DND-41 (cell line): ENCODE results near the gene PSPH.
"Not testable (repeated sequence)": the region's sequence is repeated elsewhere in the genome, so short reads cannot be mapped to it uniquely, and the experiment has no call there.

Experiments used
- ATAC-seq: fragments of 200-7000 bp; cut with Tn5 transposase; 3 replicates; pipeline ENCODE4 v1.9.1; 2021; ENCODE audit warnings: low read depth; ENCODE audit not compliant: insufficient read depth
- DNase-seq: peaks from one replicate; pipeline ENCODE4 v3.0.0-alpha.2; 2020
- H2AFZ ChIP-seq: 2 replicates; pipeline ENCODE4 v1.6.0; 2012; ENCODE audit warnings: low read depth, low read length
- H3K27ac ChIP-seq: 2 replicates; pipeline ENCODE4 v1.5.1; 2012; ENCODE audit warnings: low read length, inconsistent platforms
- H3K27me3 ChIP-seq: fragments of 200-600 bp; sonication (generic); 2 replicates; pipeline ENCODE4 v1.6.0; 2012; ENCODE audit warnings: low read length, mild to moderate bottlenecking, inconsistent platforms; ENCODE audit not compliant: insufficient read depth, poor library complexity
- H3K36me3 ChIP-seq: 2 replicates; pipeline ENCODE4 v1.5.1; 2012; ENCODE audit warnings: low read length, inconsistent platforms; ENCODE audit not compliant: insufficient read depth
- H3K4me1 ChIP-seq: 2 replicates; pipeline ENCODE4 v1.5.1; 2012; ENCODE audit warnings: mild to moderate bottlenecking, low read length; ENCODE audit not compliant: insufficient read depth
- H3K4me2 ChIP-seq: 2 replicates; pipeline ENCODE4 v1.6.0; 2012; ENCODE audit warnings: mild to moderate bottlenecking, moderate library complexity, low read length, inconsistent platforms; ENCODE audit not compliant: insufficient read depth
- H3K4me3 ChIP-seq, 2 experiments: fragments of 200-600 bp in 1 of 2; shearing (Covaris generic) in 1 of 2; 2 replicates each; pipeline ENCODE4 v1.5.1; 2012 to 2016; ENCODE audit warnings: inconsistent platforms in 2 of 2, low read length in 2 of 2, mild to moderate bottlenecking in 2 of 2, low read depth in 1 of 2, moderate library complexity in 1 of 2
- H3K79me2 ChIP-seq: 2 replicates; pipeline ENCODE4 v1.6.0; 2012; ENCODE audit warnings: low read length, inconsistent platforms; ENCODE audit not compliant: insufficient read depth
- H3K9ac ChIP-seq: 2 replicates; pipeline ENCODE4 v1.6.0; 2012; ENCODE audit warnings: low read depth, mild to moderate bottlenecking, inconsistent platforms, low read length, moderate library complexity
- H3K9me3 ChIP-seq: 2 replicates; pipeline ENCODE4 v1.5.1; 2012; ENCODE audit warnings: low read length, moderate library complexity, mild to moderate bottlenecking, inconsistent platforms; ENCODE audit not compliant: insufficient read depth, severe bottlenecking
- H4K20me1 ChIP-seq: 2 replicates; pipeline ENCODE4 v1.6.0; 2012; ENCODE audit warnings: low read length; ENCODE audit not compliant: insufficient read depth
- CTCF ChIP-seq: IDR thresholded peaks from 2 replicates; pipeline ENCODE4 v1.5.1; 2012; ENCODE audit warnings: borderline replicate concordance, low read length, moderate library complexity, mild to moderate bottlenecking; ENCODE audit not compliant: poor library complexity, severe bottlenecking; ENCODE audit errors: extremely low read depth
- EZH2 ChIP-seq: IDR thresholded peaks from 3 replicates; pipeline ENCODE4 v1.6.1; 2012; ENCODE audit warnings: borderline replicate concordance, low read depth, mild to moderate bottlenecking, moderate library complexity, low read length, inconsistent platforms; ENCODE audit not compliant: severe bottlenecking

Gene PSPH

GRCh38 chr7:56046721-56047445 is 4.4 kb downstream of the PSPH start:
- H3K4me2 ChIP-seq = no peak overlapping the region
- H2AFZ ChIP-seq = no peak overlapping the region
- no peak for ATAC-seq
- H4K20me1 ChIP-seq = no peaks in the 10 kb centered on the region; the same call in 1 of the 2 replicates
- TF ChIP-seq EZH2 (no peak), CTCF (no peak)
- no peak overlapping the region for H3K27ac ChIP-seq
- H3K9me3 ChIP-seq = no peaks in the 10 kb centered on the region
- H3K36me3 ChIP-seq = peaks cover 11% of the 10 kb centered on the region
- no peak overlapping the region for H3K9ac ChIP-seq
- no peaks in the 10 kb centered on the region for H3K27me3 ChIP-seq
- H3K4me1 ChIP-seq = peaks cover 13% of the 10 kb centered on the region
- no peak overlapping the region for H3K4me3 ChIP-seq
- DNase-seq = no peak
- peaks cover 54% of the 10 kb centered on the region for H3K79me2 ChIP-seq

GRCh38 chr7:56045758-56046157 is 5.5 kb downstream of the PSPH start:
- not testable (repeated sequence) for H3K27me3 ChIP-seq, H3K9ac ChIP-seq, H4K20me1 ChIP-seq, H3K4me2 ChIP-seq, DNase-seq, H3K27ac ChIP-seq, ATAC-seq, H3K4me3 ChIP-seq, H2AFZ ChIP-seq, H3K9me3 ChIP-seq
- peaks cover 45% of the 10 kb centered on the region for H3K79me2 ChIP-seq
- peaks cover 16% of the 10 kb centered on the region for H3K36me3 ChIP-seq
- H3K4me1 ChIP-seq = peaks cover 13% of the 10 kb centered on the region

- no peaks in the 10 kb centered on the region for H3K27me3 ChIP-seq
- ATAC-seq = no peak
- no peak overlapping the region for H3K4me3 ChIP-seq
- peaks cover 11% of the 10 kb centered on the region; the same call in 1 of the 2 replicates for H3K79me2 ChIP-seq
- H3K4me2 ChIP-seq = no peak overlapping the region
- peaks cover 26% of the 10 kb centered on the region for H3K36me3 ChIP-seq
- H4K20me1 ChIP-seq = no peaks in the 10 kb centered on the region
- H3K9ac ChIP-seq = no peak overlapping the region
- H3K27ac ChIP-seq = no peak overlapping the region
- no peak for TF ChIP-seq CTCF
- no peak for TF ChIP-seq EZH2
- H3K9me3 ChIP-seq = no peaks in the 10 kb centered on the region
- peaks cover under 1% of the 10 kb centered on the region; the same call in 1 of the 2 replicates for H3K4me1 ChIP-seq
- H2AFZ ChIP-seq = no peak overlapping the region
- DNase-seq = no peak
Measured at GRCh38 chr7:56040730-56041129, 10.5 kb downstream of the PSPH start.

- Histone ChIP-seq H3K27me3 (no peaks in the 10 kb centered on the region), H3K4me3 (peak overlapping the region; percentile 58 to 62), H3K9me3 (no peaks in the 10 kb centered on the region), H3K9ac (peak overlapping the region; percentile 64), H2AFZ (peak overlapping the region; percentile 67), H3K4me1 (peaks cover 32% of the 10 kb centered on the region), H3K36me3 (peaks cover 30% of the 10 kb centered on the region), H3K79me2 (peaks cover 33% of the 10 kb centered on the region), H4K20me1 (no peaks in the 10 kb centered on the region), H3K27ac (peak overlapping the region; percentile 82), H3K4me2 (peak overlapping the region; percentile 71)
- peak; percentile 95 for DNase-seq
- ATAC-seq = peak; percentile 96
- TF ChIP-seq EZH2 = no peak
- peak; percentile 44 for TF ChIP-seq CTCF
Measured at GRCh38 chr7:56033671-56034432, 17.4 kb downstream of the PSPH start.

GRCh38 chr7:56032578-56032977 is 18.7 kb downstream of the PSPH start:
- peak overlapping the region; percentile 71 for H3K4me2 ChIP-seq

More at GRCh38 chr7:56032578-56032977, 18.7 kb downstream of the PSPH start:
- Histone ChIP-seq H3K36me3 (peaks cover 34% of the 10 kb centered on the region), H3K4me3 (peak overlapping the region in 1 of 2 experiments; percentile 62; a peak in 1 of 4 replicates), H3K79me2 (peaks cover 41% of the 10 kb centered on the region), H3K9ac (peak overlapping the region; percentile 64), H3K4me1 (peaks cover 32% of the 10 kb centered on the region)
- not testable (repeated sequence) for H4K20me1 ChIP-seq, H3K9me3 ChIP-seq, ATAC-seq, H3K27ac ChIP-seq, H3K27me3 ChIP-seq, DNase-seq, H2AFZ ChIP-seq
